Epithelial cell of umbilical artery (primary cell): ENCODE results near the gene SLC2A11. TPM values are rescaled to one million over a fixed set of nuclear protein-coding genes. Genes with fewer than 3 reads are reported as not detected.

ENCODE experiments used
- total RNA-seq: library from RNA; depleted of rRNA; stranded (reverse); fragments of >200 nt; gene quantifications from 2 replicates; pipeline ENCODE4 v1.2.3, GENCODE V29; 2014

Gene SLC2A11
- total RNA-seq: 2.9 and 5.5 TPM in 2 replicates

DNA sequence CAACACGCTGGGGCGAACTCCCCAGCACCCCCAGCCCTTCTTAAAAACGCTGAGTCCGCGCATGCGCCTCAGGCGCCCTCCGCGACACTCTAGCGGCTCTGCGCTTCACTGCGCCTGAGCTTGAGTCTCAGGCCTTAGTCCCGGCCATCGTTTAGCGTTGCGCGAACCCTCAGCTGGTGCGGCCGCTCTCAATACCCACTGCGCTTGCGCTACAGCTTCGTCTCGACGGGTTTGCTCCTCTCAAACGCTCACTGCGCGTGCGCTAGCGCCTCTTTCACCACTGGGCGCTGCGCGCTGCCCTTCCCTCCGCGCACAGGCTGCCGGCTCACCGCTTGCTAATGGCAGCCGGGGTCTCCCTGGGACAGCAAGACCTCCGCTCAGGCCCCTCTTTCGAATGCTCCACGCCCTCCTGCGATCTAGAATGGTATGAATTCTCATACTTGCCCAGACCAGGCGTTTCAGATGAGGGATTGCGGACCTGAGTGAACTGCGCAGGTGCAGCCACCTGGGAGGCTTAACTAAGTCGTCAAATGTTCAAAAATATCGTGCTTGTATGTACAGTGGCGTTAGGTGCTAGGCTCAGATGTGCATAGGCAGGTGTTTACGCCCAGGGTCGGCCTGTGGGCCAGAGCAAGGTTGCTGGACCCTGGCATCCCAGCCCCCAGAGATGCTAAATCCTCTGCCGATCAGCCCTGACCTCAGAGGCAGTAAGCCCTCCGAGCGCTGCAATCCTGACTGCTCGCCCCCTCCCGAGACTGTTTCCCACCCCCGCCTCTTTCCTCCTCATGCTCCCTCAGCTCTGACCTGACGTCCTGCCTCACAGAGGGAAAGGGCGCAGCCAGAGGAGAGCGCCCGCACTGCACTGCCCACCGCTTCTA, at the start of gene SLC2A11:
TSS of gene SLC2A11 (plus strand) at position 270 of the 878 bp plus-strand sequence. CDS start at position 395, 125 bp downstream.

GRCh38 chr22:23838681-23839468, 18.8 kb upstream of the SLC2A11 start, which contains the start of gene DERL3:
Gene DERL3 (minus strand): TSS chr22:23839006. CDS start chr22:23838987, 19 bp downstream.

GRCh38 chr22:23893945-23894709, 36.5 kb downstream of the SLC2A11 start, which contains the start of gene MIF:
Gene MIF (plus strand): TSS chr22:23894383. CDS start chr22:23894475, 92 bp downstream.

Other genes with a start within 250 kb of the SLC2A11 start
- not detected in 2 replicates for gene DRICH1, start 225.6 kb upstream of the SLC2A11 start, total RNA-seq
- gene RGL4, start 166.9 kb upstream of the SLC2A11 start, total RNA-seq: not detected in 2 replicates
- 1.9 and 2.3 TPM in 2 replicates for gene ZNF70, start 106.8 kb upstream of the SLC2A11 start, total RNA-seq
- not detected in 2 replicates for gene VPREB3, start 103.5 kb upstream of the SLC2A11 start, total RNA-seq
- gene C22orf15, start 94.9 kb upstream of the SLC2A11 start, total RNA-seq: 0.46 and 0.97 TPM in 2 replicates
- gene CHCHD10, start 89.9 kb upstream of the SLC2A11 start, total RNA-seq: 1.9 and 4.1 TPM in 2 replicates
- 9.4 and 13.3 TPM in 2 replicates for gene MMP11, start 85.0 kb upstream of the SLC2A11 start, total RNA-seq
- gene SMARCB1, start 70.9 kb upstream of the SLC2A11 start, total RNA-seq: 23.3 and 30.5 TPM in 2 replicates
- gene DERL3, start 18.9 kb upstream of the SLC2A11 start, total RNA-seq: 0.32 and 0.46 TPM in 2 replicates
- gene MIF, start 36.5 kb downstream of the SLC2A11 start, total RNA-seq: 222 and 335 TPM in 2 replicates
- 1.3 and 9.6 TPM in 2 replicates for gene GSTT2B, start 103.3 kb downstream of the SLC2A11 start, total RNA-seq
- 0.65 TPM in 1 of 2 replicates, not detected in the other for gene DDTL, start 109.0 kb downstream of the SLC2A11 start, total RNA-seq
- gene DDT, start 116.6 kb downstream of the SLC2A11 start, total RNA-seq: 42.1 and 146 TPM in 2 replicates
- 1.2 TPM in 1 of 2 replicates, not detected in the other for gene GSTT2, start 122.3 kb downstream of the SLC2A11 start, total RNA-seq
- gene GSTT4, start 147.6 kb downstream of the SLC2A11 start, total RNA-seq: not detected in 2 replicates
- gene CABIN1, start 153.4 kb downstream of the SLC2A11 start, total RNA-seq: 21.4 and 33.7 TPM in 2 replicates